ENCODE data around the gene SNN. TPM values are rescaled to one million over a fixed set of nuclear protein-coding genes. Genes with fewer than 3 reads are reported as not detected.

SNN gene
- total RNA-seq, 1 donor from 2014 or later = 23.1 TPM

- DNase-seq (ENCODE audit: extremely low spot score in 2 of 2) = no peak
- Histone ChIP-seq H3K27ac (peak overlapping the region; percentile 78), H3K4me3 (no peak overlapping the region), H3K36me3 (no peaks in the 10 kb centered on the region), H3K9me3 (no peaks in the 10 kb centered on the region), H3K27me3 (no peaks in the 10 kb centered on the region), H3K4me1 (peaks cover 40% of the 10 kb centered on the region)
- no peak for TF ChIP-seq POLR2A (IDR thresholded peaks at IDR 0.05)
- TF ChIP-seq, protein P1, sequence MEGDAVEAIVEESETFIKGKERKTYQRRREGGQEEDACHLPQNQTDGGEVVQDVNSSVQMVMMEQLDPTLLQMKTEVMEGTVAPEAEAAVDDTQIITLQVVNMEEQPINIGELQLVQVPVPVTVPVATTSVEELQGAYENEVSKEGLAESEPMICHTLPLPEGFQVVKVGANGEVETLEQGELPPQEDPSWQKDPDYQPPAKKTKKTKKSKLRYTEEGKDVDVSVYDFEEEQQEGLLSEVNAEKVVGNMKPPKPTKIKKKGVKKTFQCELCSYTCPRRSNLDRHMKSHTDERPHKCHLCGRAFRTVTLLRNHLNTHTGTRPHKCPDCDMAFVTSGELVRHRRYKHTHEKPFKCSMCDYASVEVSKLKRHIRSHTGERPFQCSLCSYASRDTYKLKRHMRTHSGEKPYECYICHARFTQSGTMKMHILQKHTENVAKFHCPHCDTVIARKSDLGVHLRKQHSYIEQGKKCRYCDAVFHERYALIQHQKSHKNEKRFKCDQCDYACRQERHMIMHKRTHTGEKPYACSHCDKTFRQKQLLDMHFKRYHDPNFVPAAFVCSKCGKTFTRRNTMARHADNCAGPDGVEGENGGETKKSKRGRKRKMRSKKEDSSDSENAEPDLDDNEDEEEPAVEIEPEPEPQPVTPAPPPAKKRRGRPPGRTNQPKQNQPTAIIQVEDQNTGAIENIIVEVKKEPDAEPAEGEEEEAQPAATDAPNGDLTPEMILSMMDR (IDR thresholded peaks at IDR 0.05) = no peak
- TF ChIP-seq POLR2AphosphoS5 (IDR thresholded peaks at IDR 0.05; ENCODE audit: insufficient read depth in 1 of 2, low read depth in 1 of 2) = no peak
- intact Hi-C loops (cut with DNase I) = loop anchor here (5.0 kb wide), 1 partner anchor 48 kb away; no protein-coding TSS in a partner anchor
These were observed 38.0 kb upstream of the SNN start for GRCh38 chr16:11630046-11630767.

- Histone ChIP-seq H3K4me1 (peaks cover 40% of the 10 kb centered on the region), H3K9me3 (no peaks in the 10 kb centered on the region), H3K4me3 (no peak overlapping the region), H3K36me3 (no peaks in the 10 kb centered on the region), H3K27me3 (no peaks in the 10 kb centered on the region), H3K27ac (peak overlapping the region; percentile 93)
- intact Hi-C loops (cut with DNase I) = loop anchor here (5.0 kb wide), 1 partner anchor 48 kb away; no protein-coding TSS in a partner anchor
- DNase-seq (ENCODE audit: extremely low spot score in 2 of 2) = no peak
- no peak for TF ChIP-seq POLR2A (IDR thresholded peaks at IDR 0.05)
- no peak for TF ChIP-seq POLR2AphosphoS5 (IDR thresholded peaks at IDR 0.05; ENCODE audit: insufficient read depth in 1 of 2, low read depth in 1 of 2)
- TF ChIP-seq, protein P1 (IDR thresholded peaks at IDR 0.05) = no peak
These were observed 37.5 kb upstream of the SNN start for GRCh38 chr16:11630768-11631056.

- no peak for TF ChIP-seq POLR2AphosphoS5 (IDR thresholded peaks at IDR 0.05; ENCODE audit: insufficient read depth in 1 of 2, low read depth in 1 of 2)
- TF ChIP-seq, protein P1 (IDR thresholded peaks at IDR 0.05) = no peak
- no peak for TF ChIP-seq POLR2A (IDR thresholded peaks at IDR 0.05)
- Histone ChIP-seq H3K4me1 (peaks cover 40% of the 10 kb centered on the region), H3K36me3 (no peaks in the 10 kb centered on the region), H3K27me3 (no peaks in the 10 kb centered on the region), H3K9me3 (no peaks in the 10 kb centered on the region), H3K4me3 (no peak overlapping the region), H3K27ac (peak overlapping the region; percentile 93)
- DNase-seq (ENCODE audit: extremely low spot score in 2 of 2) = no peak
- intact Hi-C loops (cut with DNase I) = loop anchor here (5.0 kb wide), 1 partner anchor 49 kb away; no protein-coding TSS in a partner anchor
These were observed 37.0 kb upstream of the SNN start for GRCh38 chr16:11631214-11631613.

DNA sequence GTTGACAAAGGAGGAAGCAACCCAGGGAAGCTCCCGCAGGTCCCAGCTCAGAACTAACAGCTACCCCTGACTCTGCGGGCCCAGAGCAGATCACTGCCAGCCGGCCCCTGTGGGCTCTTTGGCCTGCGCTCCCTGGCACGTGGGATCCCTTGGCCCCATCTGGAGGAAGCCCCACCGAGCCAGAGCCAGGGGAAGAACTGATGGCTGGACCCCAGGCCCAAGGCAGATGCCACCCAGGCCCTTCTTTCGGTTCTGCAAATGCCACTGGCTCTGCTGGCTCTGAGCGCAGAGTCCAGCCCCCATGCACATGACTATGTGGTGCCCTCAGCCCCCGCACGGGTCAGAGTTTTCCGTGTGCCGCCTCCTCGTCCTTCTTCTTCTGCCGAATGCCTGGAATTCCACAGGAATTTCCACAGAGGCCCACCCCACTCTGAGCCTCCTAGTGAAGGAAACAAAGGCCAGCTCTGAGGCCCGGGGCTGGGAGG is 35.8 kb upstream of the SNN start:
- peaks cover 37% of the 10 kb centered on the region for H3K4me1 ChIP-seq
- no peaks in the 10 kb centered on the region for H3K36me3 ChIP-seq
- DNase-seq (ENCODE audit: extremely low spot score in 2 of 2) = no peak
- TF ChIP-seq, protein P1 (IDR thresholded peaks at IDR 0.05) = no peak
- peak; percentile 40 to 89 for TF ChIP-seq POLR2AphosphoS5 (IDR thresholded peaks at IDR 0.05; ENCODE audit: insufficient read depth in 1 of 2, low read depth in 1 of 2)
- H3K27ac ChIP-seq = peak overlapping the region; percentile 93
- intact Hi-C loops (cut with DNase I) = loop anchor here (5.0 kb wide), 1 partner anchor 50 kb away; no protein-coding TSS in a partner anchor
- no peaks in the 10 kb centered on the region for H3K27me3 ChIP-seq
- peak overlapping the region in 1 of 2 donors; percentile 3 for H3K4me3 ChIP-seq
- no peaks in the 10 kb centered on the region for H3K9me3 ChIP-seq

GRCh38 chr16:11633113-11633512 is 35.1 kb upstream of the SNN start:
- H3K27me3 ChIP-seq = no peaks in the 10 kb centered on the region
- H3K27ac ChIP-seq = peak overlapping the region; percentile 93
- no peak for DNase-seq (ENCODE audit: extremely low spot score in 2 of 2)
- TF ChIP-seq POLR2A (IDR thresholded peaks at IDR 0.05) (no peak), POLR2AphosphoS5 (IDR thresholded peaks at IDR 0.05; ENCODE audit: insufficient read depth in 1 of 2, low read depth in 1 of 2) (no peak)
- TF ChIP-seq, protein P1 (IDR thresholded peaks at IDR 0.05) = no peak
- no peaks in the 10 kb centered on the region for H3K36me3 ChIP-seq
- H3K9me3 ChIP-seq = no peaks in the 10 kb centered on the region
- no peak overlapping the region for H3K4me3 ChIP-seq
- H3K4me1 ChIP-seq = peaks cover 35% of the 10 kb centered on the region
- intact Hi-C loops (cut with DNase I) = loop anchor here (5.0 kb wide), 1 partner anchor 51 kb away; no protein-coding TSS in a partner anchor

Measured in vagina (tissue), 2 donors.